ENCODE measurements around the gene OBP2A.
"Not testable (repeated sequence)": the region's sequence is repeated elsewhere in the genome, so short reads cannot be mapped to it uniquely, and the experiment has no call there.

DNA sequence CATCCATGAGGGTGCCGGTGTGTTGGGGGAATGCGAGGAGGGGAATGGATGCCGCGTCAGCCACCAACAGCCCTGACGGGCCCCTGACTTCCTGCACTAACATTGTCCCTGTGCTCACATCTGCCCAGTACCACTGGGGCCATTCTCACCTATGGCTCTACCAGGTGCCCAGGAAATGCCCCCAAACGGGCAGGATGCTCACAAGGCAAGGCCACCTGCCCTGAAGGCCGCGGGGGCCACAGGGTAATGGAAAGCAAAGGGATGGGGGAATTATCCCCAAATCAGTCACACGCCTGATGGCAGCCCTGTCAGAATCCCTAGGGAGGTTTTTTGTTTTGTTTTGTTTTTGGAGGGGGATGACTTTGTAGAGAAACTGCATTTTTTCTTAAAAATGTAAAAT lies 32.0 kb upstream of the OBP2A start:
- TF ChIP-seq, protein P1, sequence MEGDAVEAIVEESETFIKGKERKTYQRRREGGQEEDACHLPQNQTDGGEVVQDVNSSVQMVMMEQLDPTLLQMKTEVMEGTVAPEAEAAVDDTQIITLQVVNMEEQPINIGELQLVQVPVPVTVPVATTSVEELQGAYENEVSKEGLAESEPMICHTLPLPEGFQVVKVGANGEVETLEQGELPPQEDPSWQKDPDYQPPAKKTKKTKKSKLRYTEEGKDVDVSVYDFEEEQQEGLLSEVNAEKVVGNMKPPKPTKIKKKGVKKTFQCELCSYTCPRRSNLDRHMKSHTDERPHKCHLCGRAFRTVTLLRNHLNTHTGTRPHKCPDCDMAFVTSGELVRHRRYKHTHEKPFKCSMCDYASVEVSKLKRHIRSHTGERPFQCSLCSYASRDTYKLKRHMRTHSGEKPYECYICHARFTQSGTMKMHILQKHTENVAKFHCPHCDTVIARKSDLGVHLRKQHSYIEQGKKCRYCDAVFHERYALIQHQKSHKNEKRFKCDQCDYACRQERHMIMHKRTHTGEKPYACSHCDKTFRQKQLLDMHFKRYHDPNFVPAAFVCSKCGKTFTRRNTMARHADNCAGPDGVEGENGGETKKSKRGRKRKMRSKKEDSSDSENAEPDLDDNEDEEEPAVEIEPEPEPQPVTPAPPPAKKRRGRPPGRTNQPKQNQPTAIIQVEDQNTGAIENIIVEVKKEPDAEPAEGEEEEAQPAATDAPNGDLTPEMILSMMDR (optimal IDR thresholded peaks at IDR 0.05 in 1 of 3, IDR thresholded peaks at IDR 0.05 in 1 of 3, conservative IDR thresholded peaks at IDR 0.05 in 1 of 3; ENCODE audit: extremely low read depth in 1 of 3, insufficient read depth in 2 of 3, low read length in 3 of 3) = not testable (repeated sequence)
- not testable (repeated sequence) for TF ChIP-seq EZH2 (IDR thresholded peaks at IDR 0.05; ENCODE audit: low read length)
